HG02763 (cell line): Measurements from ENCODE around the gene CDCA4.

Experiments used
- ATAC-seq: cut with Tn5 transposase; IDR thresholded peaks from one replicate; pipeline ENCODE4 v1.9.1; 2021; ENCODE audit warnings: mild to moderate bottlenecking, moderate library complexity; ENCODE audit not compliant: unreplicated experiment

CDCA4 gene

GRCh38 chr14:104993808-104994591 lies 26.9 kb downstream of the CDCA4 start:
- ATAC-seq: no peak

DNA sequence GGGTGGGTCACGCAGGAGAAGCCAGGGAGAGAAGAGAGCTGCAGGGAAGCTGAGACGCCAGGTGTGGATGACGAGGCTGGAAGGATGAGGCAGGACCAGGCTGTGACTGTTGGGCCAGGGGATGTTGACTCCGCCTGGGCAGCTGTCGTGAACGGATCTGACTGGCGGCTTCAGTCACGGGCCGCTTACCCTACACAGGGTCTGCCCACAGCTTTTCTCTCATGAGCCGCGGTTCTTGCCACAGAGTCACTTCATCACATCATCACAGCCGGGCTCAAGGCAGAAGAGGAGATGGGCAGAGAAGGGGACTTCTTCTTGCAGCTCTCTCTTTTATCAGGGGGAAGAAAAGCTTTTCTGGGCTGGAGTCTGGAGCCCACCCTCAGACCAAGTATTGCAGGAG lies 27.6 kb downstream of the CDCA4 start:
- no peak for ATAC-seq

- ATAC-seq: no peak
Measured at GRCh38 chr14:104992501-104992900, 28.4 kb downstream of the CDCA4 start.

DNA sequence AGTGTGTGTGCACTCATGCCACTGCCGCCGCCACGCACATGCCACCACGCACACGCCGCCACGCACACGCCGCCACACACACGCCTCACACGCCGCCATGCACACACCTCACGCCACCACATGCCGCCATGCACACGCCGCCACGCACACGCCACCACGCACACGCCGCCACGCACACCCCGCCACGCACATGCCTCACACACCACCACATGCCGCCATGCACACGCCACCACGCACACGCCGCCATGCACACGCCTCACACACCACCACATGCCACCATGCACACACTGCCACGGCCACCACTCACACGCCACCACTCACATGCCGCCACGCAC lies 29.0 kb downstream of the CDCA4 start:
- no peak for ATAC-seq

DNA sequence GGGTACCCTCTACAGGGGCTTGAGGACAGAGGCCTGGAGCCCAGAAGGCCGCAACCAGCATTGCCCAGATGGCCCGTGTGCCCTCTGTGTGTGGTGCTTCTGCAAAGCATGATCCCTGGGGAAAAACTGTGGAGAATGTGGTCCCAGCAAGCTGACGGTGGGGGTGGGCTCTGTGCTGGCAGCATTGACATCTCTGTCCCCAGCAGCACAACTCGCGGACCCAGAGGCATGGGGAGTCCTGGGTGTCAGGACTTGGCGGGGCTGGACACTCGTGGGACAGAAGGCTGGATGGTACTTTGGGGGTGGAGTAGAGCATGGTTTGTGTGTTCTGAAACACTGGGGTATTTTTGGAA lies 31.0 kb downstream of the CDCA4 start:
- no peak for ATAC-seq

- ATAC-seq: no peak
Measured at GRCh38 chr14:104989236-104989950, 31.5 kb downstream of the CDCA4 start.

GRCh38 chr14:104986487-104987164 lies 34.3 kb downstream of the CDCA4 start:
- ATAC-seq: no peak

- ATAC-seq: peak; percentile 95
Measured at GRCh38 chr14:104985675-104986486, 35.0 kb downstream of the CDCA4 start, which contains the start of gene CLBA1. TSS of gene CLBA1 (plus strand) at chr14:104985788. CDS start at chr14:104986432, 644 bp downstream.

GRCh38 chr14:104984056-104984894 lies 36.6 kb downstream of the CDCA4 start:
- no peak for ATAC-seq

DNA sequence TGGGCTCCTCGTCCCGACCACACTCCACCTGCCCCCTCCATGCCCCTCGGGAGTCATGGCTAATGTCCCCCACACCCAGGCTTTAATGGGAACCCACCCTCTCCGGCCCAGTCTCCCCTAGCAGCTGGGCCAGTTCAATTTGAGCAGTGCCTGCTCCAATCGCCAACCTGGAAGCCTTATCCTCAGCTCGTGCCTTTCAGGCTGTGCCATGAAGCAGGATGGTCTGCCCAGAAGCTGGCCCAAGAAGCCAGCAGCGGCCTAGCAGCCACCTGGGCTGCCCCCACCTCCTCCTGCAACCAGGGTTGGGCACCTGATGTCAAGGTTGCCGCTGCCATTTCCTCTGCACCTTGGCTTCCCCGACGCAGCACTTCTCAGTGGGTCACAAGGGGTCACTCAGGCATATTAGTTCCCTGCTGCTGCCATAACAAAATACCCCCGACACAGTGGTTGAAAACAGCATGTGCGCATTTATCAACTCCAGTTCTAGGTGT lies 37.6 kb downstream of the CDCA4 start:
- no peak for ATAC-seq

GRCh38 chr14:104982548-104983230 lies 38.2 kb downstream of the CDCA4 start:
- ATAC-seq: no peak

DNA sequence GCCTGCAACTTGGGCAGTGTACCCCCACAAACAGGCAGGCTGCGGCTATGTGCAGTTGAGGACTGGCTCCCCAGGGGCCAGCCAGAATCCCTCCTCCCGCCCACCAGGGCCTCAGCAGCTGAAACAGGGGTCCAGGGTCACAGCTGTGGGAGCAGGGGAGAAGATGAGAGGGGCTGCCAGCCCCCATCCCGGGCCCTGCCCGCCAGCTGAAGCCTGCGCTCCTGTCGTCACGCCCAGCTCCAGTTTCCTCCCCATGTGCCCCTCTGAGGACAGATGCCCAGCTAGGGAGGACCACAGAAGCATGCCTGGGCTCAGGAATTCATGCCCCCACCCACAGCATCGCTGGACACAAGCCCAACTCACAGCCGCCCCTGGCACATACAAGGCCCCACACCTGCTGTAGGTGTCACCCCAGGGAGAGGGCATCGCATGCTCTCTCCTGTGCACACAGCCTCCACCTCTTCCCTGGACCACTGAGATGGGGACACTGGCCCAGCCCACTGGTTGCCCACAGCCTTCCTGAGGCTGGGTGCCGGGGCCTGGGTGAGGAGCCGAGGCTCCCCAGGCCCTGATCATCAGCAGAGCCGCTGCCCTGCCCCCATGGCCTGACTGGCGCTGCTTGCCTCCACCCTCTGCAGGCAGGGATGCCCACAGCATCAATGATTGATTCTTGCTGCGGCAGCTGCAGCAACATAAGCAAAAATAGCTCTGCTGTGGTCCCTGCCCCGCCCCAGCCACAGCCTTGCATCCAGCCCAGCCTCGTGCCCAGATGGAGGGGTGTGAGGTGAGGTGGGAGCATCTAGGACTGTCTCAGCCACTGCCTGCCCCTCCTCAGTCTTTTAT lies 39.0 kb downstream of the CDCA4 start:
- no peak for ATAC-seq

- no peak for ATAC-seq
Measured at GRCh38 chr14:104980611-104981531, 40.0 kb downstream of the CDCA4 start.

DNA sequence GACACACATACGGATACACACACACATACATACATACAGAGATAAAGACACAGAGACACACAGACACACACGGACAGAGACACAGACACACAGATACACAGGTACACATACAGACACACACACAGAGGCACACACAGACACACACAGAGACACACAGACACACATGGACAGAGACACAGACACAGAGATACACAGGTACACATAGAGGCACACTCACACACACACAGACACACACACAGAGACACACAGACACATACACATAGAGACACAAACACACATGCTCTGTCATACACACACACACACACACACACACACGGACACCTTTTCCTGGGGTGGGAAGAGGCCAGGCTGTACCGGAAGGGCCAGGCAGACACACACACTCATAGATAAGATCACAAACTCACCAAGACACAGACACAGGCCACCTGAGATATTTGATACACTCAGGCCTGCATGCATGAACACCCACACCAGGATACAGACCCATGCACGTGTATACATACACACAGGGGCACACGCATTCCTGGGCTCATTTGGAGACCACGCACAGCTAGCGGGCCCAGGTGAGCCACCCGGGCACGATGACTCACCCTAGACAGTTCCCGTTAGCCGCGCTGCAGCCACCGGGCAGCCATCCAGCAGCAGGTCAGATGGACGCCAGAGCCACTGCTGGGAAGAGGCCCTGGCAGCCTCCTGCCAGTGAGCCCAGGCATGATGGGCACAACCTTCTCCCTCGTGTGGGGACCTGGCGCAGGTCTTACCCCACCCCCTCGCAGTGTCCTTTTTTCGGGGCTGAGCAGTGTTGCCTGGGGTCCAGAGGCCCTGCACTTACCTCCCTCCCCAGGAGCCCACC lies 40.9 kb downstream of the CDCA4 start:
- ATAC-seq: no peak

DNA sequence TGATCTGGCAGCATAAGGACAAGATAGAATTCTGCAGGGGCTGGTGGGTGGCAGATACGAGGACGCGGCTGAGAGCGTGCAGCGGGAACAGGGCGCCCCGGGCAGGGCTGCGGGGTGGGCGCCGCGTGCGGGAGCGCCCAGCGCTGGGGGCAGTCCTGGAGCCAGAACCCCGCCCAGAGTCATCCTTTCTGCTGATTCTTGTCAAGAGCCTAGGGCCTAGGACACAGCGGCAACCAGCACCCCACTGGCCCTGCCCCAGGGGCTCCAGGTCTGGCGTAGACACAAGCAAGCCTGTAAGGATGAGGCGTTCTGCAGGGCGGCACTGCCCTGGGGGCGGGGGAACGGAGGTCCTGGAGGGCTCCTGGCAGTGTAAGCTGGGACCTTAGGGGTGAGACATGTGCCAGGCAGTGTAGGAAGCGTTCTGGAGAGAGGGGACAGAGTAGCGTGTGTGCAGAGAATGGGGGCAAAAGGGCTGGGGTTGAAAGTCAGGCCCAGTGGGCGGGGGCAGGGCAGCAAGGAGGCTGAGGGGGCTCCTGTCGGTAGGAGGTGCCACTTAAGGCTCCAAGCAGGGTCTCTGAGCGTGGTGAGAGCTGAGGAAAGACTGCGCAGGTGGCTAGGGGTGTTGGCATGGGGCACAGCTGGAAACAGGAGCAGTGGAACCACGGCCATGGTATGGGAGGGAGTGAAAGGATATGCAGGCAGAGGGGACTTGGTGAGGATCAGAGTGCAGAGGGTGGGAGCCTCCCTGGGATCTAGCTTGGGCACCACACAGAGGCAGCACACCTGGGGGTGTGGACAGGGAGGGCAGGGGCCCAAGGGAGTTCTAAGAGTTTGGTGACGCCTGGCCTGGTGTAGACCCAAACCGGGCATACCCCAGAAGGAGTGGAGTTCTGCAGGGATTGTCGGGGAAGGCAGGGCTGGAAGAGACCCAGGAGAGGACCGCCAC lies 41.9 kb downstream of the CDCA4 start:
- no peak for ATAC-seq
